ENCODE data around the gene CYP2A6.
"Not testable (repeated sequence)": the region's sequence is repeated elsewhere in the genome, so short reads cannot be mapped to it uniquely, and the experiment has no call there.

- TF ChIP-seq, protein P1, sequence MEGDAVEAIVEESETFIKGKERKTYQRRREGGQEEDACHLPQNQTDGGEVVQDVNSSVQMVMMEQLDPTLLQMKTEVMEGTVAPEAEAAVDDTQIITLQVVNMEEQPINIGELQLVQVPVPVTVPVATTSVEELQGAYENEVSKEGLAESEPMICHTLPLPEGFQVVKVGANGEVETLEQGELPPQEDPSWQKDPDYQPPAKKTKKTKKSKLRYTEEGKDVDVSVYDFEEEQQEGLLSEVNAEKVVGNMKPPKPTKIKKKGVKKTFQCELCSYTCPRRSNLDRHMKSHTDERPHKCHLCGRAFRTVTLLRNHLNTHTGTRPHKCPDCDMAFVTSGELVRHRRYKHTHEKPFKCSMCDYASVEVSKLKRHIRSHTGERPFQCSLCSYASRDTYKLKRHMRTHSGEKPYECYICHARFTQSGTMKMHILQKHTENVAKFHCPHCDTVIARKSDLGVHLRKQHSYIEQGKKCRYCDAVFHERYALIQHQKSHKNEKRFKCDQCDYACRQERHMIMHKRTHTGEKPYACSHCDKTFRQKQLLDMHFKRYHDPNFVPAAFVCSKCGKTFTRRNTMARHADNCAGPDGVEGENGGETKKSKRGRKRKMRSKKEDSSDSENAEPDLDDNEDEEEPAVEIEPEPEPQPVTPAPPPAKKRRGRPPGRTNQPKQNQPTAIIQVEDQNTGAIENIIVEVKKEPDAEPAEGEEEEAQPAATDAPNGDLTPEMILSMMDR (conservative IDR thresholded peaks at IDR 0.05; ENCODE audit: low read depth, low read length): not testable (repeated sequence)
- TF ChIP-seq MAFK (IDR thresholded peaks at IDR 0.05; ENCODE audit: low read depth, low read length); RFX5 (IDR thresholded peaks at IDR 0.05; ENCODE audit: low read depth, low read length); CEBPB (IDR thresholded peaks at IDR 0.05; ENCODE audit: low read depth, low read length); POLR2A (IDR thresholded peaks at IDR 0.05; ENCODE audit: low read depth, low read length); RAD21 (IDR thresholded peaks at IDR 0.05; ENCODE audit: low read length): not testable (repeated sequence)
Measured at GRCh38 chr19:40826312-40826698, 23.9 kb downstream of the CYP2A6 start.

Measured in IMR-90 (cell line).